Measurements from ENCODE around the gene SEMA4D.

Gene SEMA4D

GRCh38 chr9:89365532-89365912 is 132.4 kb downstream of the SEMA4D start:
- Histone ChIP-seq H3K9me3 (no peaks in the 10 kb centered on the region), H3K4me3 (no peak overlapping the region), H3K36me3 (peaks cover 12 to 25% (median 18%) of the 10 kb centered on the region in 3 donors), H3K4me1 (no peaks in the 10 kb centered on the region), H3K27me3 (no peaks in the 10 kb centered on the region), H3K27ac (no peak overlapping the region)
- DNase-seq = peak in 1 of 2 donors; percentile 11
- TF ChIP-seq CTCF (IDR thresholded peaks at IDR 0.05) = no peak
- intact Hi-C loops (cut with DNase I; ENCODE audit: low total_unique reads) = no loop called here

GRCh38 chr9:89364666-89365531 is 133.0 kb downstream of the SEMA4D start:
- Histone ChIP-seq H3K4me3 (no peak overlapping the region), H3K27ac (no peak overlapping the region), H3K27me3 (no peaks in the 10 kb centered on the region), H3K36me3 (peaks cover 18 to 32% (median 24%) of the 10 kb centered on the region in 3 donors), H3K9me3 (no peaks in the 10 kb centered on the region), H3K4me1 (no peaks in the 10 kb centered on the region)
- no peak for TF ChIP-seq CTCF (IDR thresholded peaks at IDR 0.05)
- intact Hi-C loops (cut with DNase I; ENCODE audit: low total_unique reads) = no loop called here
- DNase-seq = peak; percentile 15 to 53

GRCh38 chr9:89363921-89364665 is 133.8 kb downstream of the SEMA4D start:
- H3K9me3 ChIP-seq = no peaks in the 10 kb centered on the region
- H3K36me3 ChIP-seq = peaks cover 26 to 38% (median 33%) of the 10 kb centered on the region in 3 donors
- H3K4me1 ChIP-seq = no peaks in the 10 kb centered on the region
- intact Hi-C loops (cut with DNase I; ENCODE audit: low total_unique reads) = no loop called here
- no peak for TF ChIP-seq CTCF (IDR thresholded peaks at IDR 0.05)
- H3K27me3 ChIP-seq = no peaks in the 10 kb centered on the region
- no peak overlapping the region for H3K27ac ChIP-seq
- peak; percentile 17 to 60 for DNase-seq
- H3K4me3 ChIP-seq = no peak overlapping the region

- intact Hi-C loops (cut with DNase I; ENCODE audit: low total_unique reads) = no loop called here
- no peaks in the 10 kb centered on the region for H3K27me3 ChIP-seq
- peak; percentile 15 to 48 for DNase-seq
- H3K27ac ChIP-seq = no peak overlapping the region
- peaks cover 34 to 46% (median 41%) of the 10 kb centered on the region in 3 donors for H3K36me3 ChIP-seq
- no peaks in the 10 kb centered on the region for H3K9me3 ChIP-seq
- TF ChIP-seq CTCF (IDR thresholded peaks at IDR 0.05) = no peak
- H3K4me3 ChIP-seq = no peak overlapping the region
- H3K4me1 ChIP-seq = no peaks in the 10 kb centered on the region
Observed at GRCh38 chr9:89363311-89363670, 134.6 kb downstream of the SEMA4D start.

- Histone ChIP-seq H3K4me1 (no peaks in the 10 kb centered on the region), H3K27ac (no peak overlapping the region), H3K27me3 (no peaks in the 10 kb centered on the region), H3K4me3 (no peak overlapping the region), H3K36me3 (peaks cover 39 to 51% (median 46%) of the 10 kb centered on the region in 3 donors), H3K9me3 (no peaks in the 10 kb centered on the region)
- no peak for TF ChIP-seq CTCF (IDR thresholded peaks at IDR 0.05)
- peak; percentile 14 to 55 for DNase-seq
- intact Hi-C loops (cut with DNase I; ENCODE audit: low total_unique reads) = no loop called here
Observed at GRCh38 chr9:89362647-89363310, 135.1 kb downstream of the SEMA4D start.

Measured in tibial artery (tissue), 4 donors.